ENCODE data around the gene SRSF2.

DNA sequence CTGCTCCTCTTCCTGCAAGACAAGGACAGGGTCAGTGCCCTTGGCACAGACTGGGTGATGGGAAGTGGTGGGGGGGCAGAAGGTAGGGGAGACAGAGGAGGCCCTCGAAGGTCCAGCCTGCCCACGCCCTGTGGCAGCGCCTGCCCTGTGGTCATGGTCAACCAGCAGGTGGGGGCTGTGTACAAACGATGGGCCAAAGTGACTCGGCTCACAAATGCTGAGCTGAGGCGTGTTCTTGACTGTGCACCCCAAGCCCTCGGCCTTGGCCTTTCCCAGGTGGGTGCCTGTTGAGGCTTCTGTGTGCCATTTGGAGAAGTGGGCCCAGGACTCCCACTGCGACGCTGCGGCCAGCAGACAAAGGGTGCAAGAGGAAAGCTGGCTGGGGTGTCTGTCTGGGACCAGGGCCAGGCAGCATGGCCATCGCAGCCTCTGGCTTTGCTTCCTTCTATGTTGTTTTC lies 48.9 kb downstream of the SRSF2 start:
- TF ChIP-seq, protein P1, sequence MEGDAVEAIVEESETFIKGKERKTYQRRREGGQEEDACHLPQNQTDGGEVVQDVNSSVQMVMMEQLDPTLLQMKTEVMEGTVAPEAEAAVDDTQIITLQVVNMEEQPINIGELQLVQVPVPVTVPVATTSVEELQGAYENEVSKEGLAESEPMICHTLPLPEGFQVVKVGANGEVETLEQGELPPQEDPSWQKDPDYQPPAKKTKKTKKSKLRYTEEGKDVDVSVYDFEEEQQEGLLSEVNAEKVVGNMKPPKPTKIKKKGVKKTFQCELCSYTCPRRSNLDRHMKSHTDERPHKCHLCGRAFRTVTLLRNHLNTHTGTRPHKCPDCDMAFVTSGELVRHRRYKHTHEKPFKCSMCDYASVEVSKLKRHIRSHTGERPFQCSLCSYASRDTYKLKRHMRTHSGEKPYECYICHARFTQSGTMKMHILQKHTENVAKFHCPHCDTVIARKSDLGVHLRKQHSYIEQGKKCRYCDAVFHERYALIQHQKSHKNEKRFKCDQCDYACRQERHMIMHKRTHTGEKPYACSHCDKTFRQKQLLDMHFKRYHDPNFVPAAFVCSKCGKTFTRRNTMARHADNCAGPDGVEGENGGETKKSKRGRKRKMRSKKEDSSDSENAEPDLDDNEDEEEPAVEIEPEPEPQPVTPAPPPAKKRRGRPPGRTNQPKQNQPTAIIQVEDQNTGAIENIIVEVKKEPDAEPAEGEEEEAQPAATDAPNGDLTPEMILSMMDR (IDR thresholded peaks at IDR 0.05): no peak
- no peak for TF ChIP-seq EZH2phosphoT487 (IDR thresholded peaks at IDR 0.05)
